HG03139 (cell line): ENCODE results near the gene PPM1E.
A peak's percentile ranks its signal among the peaks of the same experiment; 100 is the strongest.

Experiments used
- ATAC-seq: cut with Tn5 transposase; IDR thresholded peaks from one replicate; pipeline ENCODE4 v1.9.1; 2021; ENCODE audit not compliant: unreplicated experiment

PPM1E gene

GRCh38 chr17:58993311-58993710 lies 237.7 kb downstream of the PPM1E start:
- ATAC-seq: no peak

DNA sequence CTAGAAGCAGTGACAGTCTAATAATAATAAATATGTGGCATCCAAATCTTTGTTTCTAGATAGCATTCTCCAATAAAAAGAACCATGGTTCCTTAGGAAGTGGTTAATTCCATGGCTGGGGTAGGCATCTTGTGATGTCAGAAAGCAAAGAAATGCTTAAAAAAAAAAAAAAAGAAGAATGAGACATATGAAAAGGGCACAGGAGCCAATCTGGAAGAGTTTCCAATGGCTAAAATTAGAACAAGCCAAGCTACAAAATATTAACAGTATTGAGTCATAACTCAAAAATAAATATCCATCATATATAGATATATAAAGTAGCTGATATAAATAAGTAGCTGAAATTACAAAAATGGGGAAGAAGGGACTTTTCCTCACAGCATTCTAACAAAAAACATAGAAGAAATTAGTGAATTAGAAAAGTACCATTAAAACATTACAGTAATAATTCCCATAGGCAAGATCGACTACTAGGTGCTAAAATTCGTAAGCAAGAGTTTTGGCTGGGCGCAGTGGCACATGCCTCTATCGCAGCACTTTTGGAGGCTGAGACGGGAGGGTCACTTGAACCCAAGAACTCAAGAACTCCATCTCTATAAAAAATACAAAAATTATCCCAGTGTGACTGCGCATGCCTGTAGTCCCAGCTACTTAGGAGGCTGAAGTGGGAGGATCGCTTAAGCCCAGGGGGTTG lies 239.7 kb downstream of the PPM1E start:
- ATAC-seq: no peak

GRCh38 chr17:58996968-58997367 lies 241.3 kb downstream of the PPM1E start:
- no peak for ATAC-seq

- no peak for ATAC-seq
Measured at GRCh38 chr17:58997756-58998553, 242.3 kb downstream of the PPM1E start.

DNA sequence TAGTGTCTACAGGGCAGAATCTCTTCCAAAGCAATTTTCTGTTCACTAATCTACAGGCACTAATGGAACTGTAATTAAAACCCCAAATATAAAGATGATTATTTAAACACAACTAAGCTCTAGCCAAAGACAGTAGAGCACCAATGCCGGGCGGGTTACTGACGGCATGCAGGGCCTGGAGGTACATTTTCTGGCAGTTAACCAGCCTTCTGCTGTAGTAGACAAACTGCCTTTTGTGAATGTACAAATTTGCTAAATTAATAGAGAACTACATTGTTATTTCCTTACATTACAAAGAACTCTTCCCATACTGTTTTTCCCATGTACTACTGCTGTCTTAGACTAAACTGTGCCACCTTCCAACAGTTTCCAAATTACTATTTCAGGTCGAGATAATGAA lies 243.2 kb downstream of the PPM1E start:
- no peak for ATAC-seq

- ATAC-seq: no peak
Measured at GRCh38 chr17:58999500-58999899, 243.8 kb downstream of the PPM1E start.

GRCh38 chr17:59000022-59000421 lies 244.4 kb downstream of the PPM1E start:
- ATAC-seq: no peak

GRCh38 chr17:59001158-59001814 lies 245.6 kb downstream of the PPM1E start:
- peak; percentile 94 for ATAC-seq

DNA sequence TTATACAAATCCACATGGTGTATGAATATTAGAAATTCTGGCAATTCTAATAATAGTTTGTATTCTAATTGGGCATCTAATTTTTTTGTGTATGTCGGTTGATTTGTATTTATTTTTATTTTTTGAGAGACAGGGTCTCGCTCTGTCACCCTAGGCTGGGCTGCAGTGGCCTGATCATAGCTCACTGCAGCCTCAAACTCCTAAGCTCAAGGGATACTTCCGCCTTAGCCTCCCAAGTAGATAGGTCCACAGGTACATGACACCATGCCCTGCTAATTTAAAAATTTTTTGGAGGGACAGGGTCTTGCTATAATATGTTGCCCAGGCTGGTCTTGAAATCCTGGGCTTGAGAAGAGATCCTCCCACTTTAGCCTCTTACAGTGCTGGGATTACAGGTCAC lies 246.5 kb downstream of the PPM1E start:
- ATAC-seq: no peak

DNA sequence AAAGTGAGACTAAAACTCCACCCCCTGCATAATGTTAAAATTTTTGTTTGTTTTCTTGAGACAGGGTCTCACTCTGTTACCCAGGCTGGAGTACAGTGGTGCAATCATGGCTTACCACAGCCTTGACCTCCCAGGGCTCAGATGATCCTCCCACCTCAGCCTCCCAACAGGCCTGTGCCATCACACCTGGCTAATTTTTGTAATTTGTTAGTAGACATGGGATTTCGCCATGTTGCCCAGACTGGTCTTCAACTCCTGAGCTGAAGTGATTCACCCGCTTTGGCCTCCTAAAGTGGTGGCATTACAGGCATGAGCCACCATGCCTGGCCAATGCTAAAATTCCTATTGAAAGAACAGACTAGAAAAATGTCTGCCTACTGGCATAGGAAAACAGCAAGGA lies 247.2 kb downstream of the PPM1E start:
- no peak for ATAC-seq

GRCh38 chr17:59003860-59004259 lies 248.2 kb downstream of the PPM1E start:
- ATAC-seq: no peak

DNA sequence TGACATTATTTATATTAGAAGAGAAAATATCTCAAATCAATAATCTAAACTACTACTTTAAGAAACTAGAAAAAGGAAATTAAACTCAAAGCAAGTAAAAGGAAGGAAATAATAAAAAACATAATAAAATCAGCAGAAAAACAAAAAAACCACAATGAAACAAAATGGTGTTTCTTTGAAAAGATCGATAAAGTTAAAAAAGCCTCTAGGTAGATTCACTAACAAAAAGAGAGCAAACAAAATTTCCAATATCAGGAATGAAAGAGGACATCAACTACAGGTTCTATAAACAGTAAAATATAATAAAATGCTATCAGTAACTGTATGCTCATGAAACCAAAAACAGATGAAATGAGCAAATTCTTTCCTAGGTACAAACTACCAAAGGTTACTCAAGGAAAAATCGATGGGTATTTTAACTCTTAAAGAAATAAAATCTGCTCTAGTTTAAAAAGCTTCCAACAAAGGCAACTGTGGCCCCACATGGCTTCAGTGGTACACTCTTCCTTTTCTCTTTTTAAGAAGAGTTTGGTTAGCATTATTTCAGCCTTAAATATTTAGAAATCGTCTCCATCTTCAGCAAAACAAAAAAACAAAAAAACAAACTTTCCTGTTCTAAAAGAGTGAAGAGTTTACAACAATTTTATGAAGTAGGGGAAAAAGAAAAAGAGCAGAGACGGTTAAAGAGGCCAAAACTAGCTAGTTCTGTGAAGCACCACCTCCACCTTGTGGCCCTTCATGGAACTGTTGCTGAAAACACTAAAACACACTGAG lies 248.9 kb downstream of the PPM1E start:
- no peak for ATAC-seq

DNA sequence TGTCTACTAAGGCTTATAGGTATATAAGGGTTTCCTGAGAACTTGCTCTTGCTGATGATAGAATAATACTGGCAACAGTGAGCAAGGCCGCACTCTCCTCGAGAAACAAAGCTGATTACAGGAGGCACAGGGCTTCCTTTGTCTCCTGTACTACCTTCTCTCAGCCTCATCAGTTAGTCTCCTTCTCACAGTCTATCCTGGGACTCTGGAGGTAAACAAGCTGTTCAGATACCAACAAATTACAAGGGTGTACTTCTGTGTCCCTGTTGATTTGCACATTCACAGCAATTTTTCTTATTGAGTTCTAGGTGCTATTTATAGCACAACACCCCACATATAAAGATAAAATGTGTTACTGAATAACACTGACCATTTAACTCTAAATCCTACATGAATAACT lies 252.3 kb downstream of the PPM1E start:
- no peak for ATAC-seq

DNA sequence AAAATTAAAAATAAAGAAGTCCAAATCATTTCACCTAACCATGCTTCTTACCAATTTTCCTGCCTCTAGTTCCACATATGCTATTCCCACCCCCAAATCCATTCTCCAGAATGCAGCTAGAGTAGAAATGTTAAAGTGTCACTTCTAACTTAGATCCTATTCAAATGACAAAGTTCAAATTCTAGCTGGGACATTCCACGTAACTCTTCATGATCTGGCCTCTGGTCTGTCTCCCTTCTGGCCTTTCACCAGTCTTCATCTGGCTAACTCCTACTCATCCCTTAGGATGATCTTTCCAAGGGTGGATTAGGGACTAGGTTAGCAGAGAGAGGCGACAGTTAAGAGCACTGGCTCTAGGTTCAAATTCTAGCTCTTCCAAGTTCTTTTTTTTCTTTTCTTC lies 253.1 kb downstream of the PPM1E start:
- no peak for ATAC-seq

DNA sequence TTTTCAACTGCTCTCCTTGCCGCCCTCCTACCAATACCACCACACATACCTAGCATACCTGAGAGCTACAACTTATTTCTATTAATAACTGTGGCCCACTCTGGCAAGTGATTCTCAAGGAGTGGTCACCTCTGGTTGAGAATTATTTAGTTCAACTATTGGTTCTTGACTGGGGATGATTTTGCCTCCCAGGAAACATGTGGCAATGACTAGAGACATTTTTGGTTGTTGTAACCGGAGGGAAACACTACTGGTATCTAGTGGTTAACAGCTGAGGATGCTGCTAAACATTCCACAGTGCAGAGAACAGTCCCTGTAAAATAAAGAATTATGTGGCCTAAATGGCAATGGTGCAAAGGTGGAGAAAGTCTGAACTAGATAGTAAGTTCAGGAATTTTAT lies 254.4 kb downstream of the PPM1E start:
- ATAC-seq: no peak

GRCh38 chr17:59011975-59012374 lies 256.3 kb downstream of the PPM1E start:
- ATAC-seq: no peak

GRCh38 chr17:59018019-59018418 lies 262.4 kb downstream of the PPM1E start:
- no peak for ATAC-seq

DNA sequence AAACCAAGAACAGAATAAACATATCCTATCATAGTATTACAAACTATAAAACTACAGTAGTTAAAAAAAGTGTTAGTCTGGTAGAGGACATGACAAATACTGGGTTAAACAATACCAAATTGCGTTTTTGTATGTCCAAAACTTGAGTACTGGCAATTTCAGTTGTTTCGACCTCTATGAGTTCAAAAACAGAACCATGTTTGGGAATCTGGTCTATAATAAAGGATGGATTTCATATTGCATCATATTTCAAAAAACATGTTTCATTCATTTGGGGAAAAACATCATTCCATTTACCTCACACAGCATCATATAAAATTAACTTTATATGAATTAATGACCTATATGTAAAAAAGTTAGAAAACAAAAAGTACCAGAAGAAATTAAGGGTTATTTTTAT lies 269.3 kb downstream of the PPM1E start:
- ATAC-seq: no peak

DNA sequence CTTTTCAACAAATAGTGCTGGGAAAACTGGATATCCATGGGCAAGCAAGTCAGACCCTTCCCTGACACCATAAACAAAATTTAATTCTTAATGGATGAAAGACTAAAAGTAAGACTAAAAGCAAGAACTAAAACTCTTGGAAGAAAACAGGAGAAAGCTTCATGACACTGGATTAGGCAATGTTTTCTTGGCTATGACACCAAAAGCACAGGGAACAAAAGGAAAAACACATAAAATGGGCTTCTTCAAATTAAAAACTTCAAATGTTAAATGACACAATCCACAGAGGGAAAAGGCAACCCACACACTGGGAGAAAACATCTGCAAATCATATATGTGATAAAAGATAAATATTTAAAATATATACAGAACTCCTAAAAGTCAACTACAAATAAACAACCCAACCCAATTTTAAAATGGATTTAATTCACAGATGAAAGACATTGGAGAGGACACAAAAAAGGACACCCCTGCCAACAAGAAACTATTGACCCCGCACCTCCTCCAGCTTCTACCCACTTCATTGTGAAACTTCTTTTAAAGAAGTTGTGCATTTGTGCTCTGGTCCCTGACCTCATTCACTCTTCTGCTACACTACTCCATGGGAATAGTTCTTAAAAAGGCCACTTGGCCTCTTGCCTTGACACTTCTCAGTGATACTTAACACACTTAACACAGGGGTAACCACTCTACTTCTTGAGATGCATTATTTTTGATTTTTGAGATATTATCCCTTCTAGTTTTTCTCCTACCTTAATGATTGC lies 270.7 kb downstream of the PPM1E start:
- no peak for ATAC-seq

DNA sequence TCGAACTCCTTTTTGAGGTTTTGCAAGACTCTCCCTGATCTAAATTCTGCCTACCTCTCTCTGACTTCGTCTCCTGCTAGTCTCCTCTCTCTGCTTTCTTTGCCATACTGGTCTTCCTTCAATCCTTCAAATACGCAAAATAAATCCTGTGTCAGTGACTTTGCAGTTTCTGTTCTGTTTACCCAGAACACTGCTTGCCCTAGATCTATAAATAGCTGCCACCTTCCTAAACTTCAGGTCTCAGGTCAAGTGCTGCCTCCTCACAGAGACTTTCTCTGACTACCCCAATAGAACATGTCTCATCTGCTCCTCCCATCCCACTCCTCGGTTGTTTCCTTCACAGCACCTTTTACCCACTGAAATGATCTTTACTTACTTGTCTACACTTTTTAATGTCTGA lies 272.1 kb downstream of the PPM1E start:
- ATAC-seq: no peak

DNA sequence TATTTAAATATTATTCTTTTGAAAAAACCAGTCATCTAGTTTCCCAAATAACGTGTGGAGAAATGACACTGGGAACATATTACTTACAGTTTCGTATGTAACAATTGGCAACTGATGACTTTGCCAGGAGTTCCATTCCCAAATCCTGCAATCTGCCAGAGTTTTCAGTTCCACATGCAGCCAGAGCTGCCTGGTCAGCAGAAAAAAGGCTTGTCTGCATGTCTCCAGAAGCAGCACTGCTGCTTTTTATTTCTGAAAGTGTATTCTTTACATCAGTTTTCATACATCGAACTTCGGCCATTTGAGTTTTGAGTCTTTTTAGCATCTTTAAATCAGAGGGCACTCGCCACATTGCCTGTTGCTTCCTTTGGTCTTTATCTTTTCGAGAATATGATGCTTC lies 272.7 kb downstream of the PPM1E start:
- ATAC-seq: no peak
